Measurements from ENCODE around the gene GPR149.
"Not testable (repeated sequence)": the region's sequence is repeated elsewhere in the genome, so short reads cannot be mapped to it uniquely, and the experiment has no call there.

The GPR149 gene

GRCh38 chr3:154430014-154430413 lies at the start of gene GPR149:
GPR149 (minus strand) TSS chr3:154430190; CDS start chr3:154429615, 575 bp downstream.
- TF ChIP-seq CTCF (IDR thresholded peaks at IDR 0.05; ENCODE audit: control insufficient read depth, extremely low read depth, insufficient read depth): no peak
- H3K4me3 ChIP-seq (ENCODE audit: low read depth, low read length): no peak within 1 kb of the TSS
- DNase-seq (ENCODE audit: low read depth): no peak

GRCh38 chr3:154473769-154474168 lies 43.8 kb upstream of the GPR149 start:
- no peak overlapping the region for H3K4me3 ChIP-seq (ENCODE audit: low read depth, low read length)
- TF ChIP-seq CTCF (IDR thresholded peaks at IDR 0.05; ENCODE audit: control insufficient read depth, extremely low read depth, insufficient read depth): no peak
- DNase-seq (ENCODE audit: low read depth): no peak

GRCh38 chr3:154469585-154469984 lies 39.6 kb upstream of the GPR149 start:
- H3K4me3 ChIP-seq (ENCODE audit: low read depth, low read length): no peak overlapping the region
- no peak for TF ChIP-seq CTCF (IDR thresholded peaks at IDR 0.05; ENCODE audit: control insufficient read depth, extremely low read depth, insufficient read depth)
- DNase-seq (ENCODE audit: low read depth): no peak

- TF ChIP-seq CTCF (IDR thresholded peaks at IDR 0.05; ENCODE audit: control insufficient read depth, extremely low read depth, insufficient read depth): no peak
- DNase-seq (ENCODE audit: low read depth): no peak
- no peak overlapping the region for H3K4me3 ChIP-seq (ENCODE audit: low read depth, low read length)
Measured at GRCh38 chr3:154464440-154465190, 34.6 kb upstream of the GPR149 start.

GRCh38 chr3:154458560-154458959 lies 28.6 kb upstream of the GPR149 start:
- no peak for TF ChIP-seq CTCF (IDR thresholded peaks at IDR 0.05; ENCODE audit: control insufficient read depth, extremely low read depth, insufficient read depth)
- H3K4me3 ChIP-seq (ENCODE audit: low read depth, low read length): no peak overlapping the region
- no peak for DNase-seq (ENCODE audit: low read depth)

- not testable (repeated sequence) for DNase-seq (ENCODE audit: low read depth); H3K4me3 ChIP-seq (ENCODE audit: low read depth, low read length)
Measured at GRCh38 chr3:154439081-154439480, 9.1 kb upstream of the GPR149 start.

GRCh38 chr3:154431043-154431442 lies 1.1 kb upstream of the GPR149 start:
- DNase-seq (ENCODE audit: low read depth): no peak

More at GRCh38 chr3:154431043-154431442, 1.1 kb upstream of the GPR149 start:
- no peak overlapping the region for H3K4me3 ChIP-seq (ENCODE audit: low read depth, low read length)
- no peak for TF ChIP-seq CTCF (IDR thresholded peaks at IDR 0.05; ENCODE audit: control insufficient read depth, extremely low read depth, insufficient read depth)
